Measurements from ENCODE around the gene LMO3. TPM values are rescaled to one million over a fixed set of nuclear protein-coding genes. Genes with fewer than 3 reads are reported as not detected.
A peak's percentile ranks its signal among the peaks of the same experiment; 100 is the strongest.

Gene LMO3
- total RNA-seq (2022) (not detected in 2 replicates), Bru-seq, nascent RNA (percentile 7 among the genes with signal in this experiment), BruChase-seq, experiment 1, labeled RNA remaining after a 6-hour chase (not detected), BruChase-seq, experiment 2, labeled RNA remaining after a 2-hour chase (percentile 3 among the genes with signal in this experiment)
- long read RNA-seq: 0 reads

- intact Hi-C loops (cut with micrococcal nuclease): loop anchor here (5.0 kb wide), 1 partner anchor 259 kb away; the partner anchor contains the start of gene MGST1
- peaks cover 10% of the 10 kb centered on the region for H3K4me1 Mint-ChIP-seq (ENCODE audit: insufficient read depth, unreplicated experiment)
- H3K36me3 Mint-ChIP-seq (ENCODE audit: insufficient read depth, unreplicated experiment): no peaks in the 10 kb centered on the region
- no peak for DNase-seq (ENCODE audit: unreplicated experiment)
- H3K27me3 Mint-ChIP-seq (ENCODE audit: insufficient read depth, unreplicated experiment): no peaks in the 10 kb centered on the region
- no peaks in the 10 kb centered on the region for H3K9me3 Mint-ChIP-seq (ENCODE audit: unreplicated experiment)
- BruUV-seq (replicated peaks): no TSS peak
- no peak for TF ChIP-seq CTCF (IDR thresholded peaks at IDR 0.05; ENCODE audit: unreplicated experiment)
- CTCF ChIA-PET: interaction anchor here (0.7 kb wide), 1 partner anchor 153 kb away, joined by 3 read pairs; no protein-coding TSS in a partner anchor
- POLR2A ChIA-PET: no interaction called here
- peak within 1 kb of the TSS; percentile 71 for H3K4me3 Mint-ChIP-seq (ENCODE audit: unreplicated experiment)
- no peak within 1 kb of the TSS for H3K27ac Mint-ChIP-seq (ENCODE audit: low read depth, unreplicated experiment)
Measured at GRCh38 chr12:16606117-16606200, at the start of gene LMO3. Gene LMO3 (minus strand): TSS chr12:16606162. CDS start chr12:16600860, 5,302 bp downstream.

- Mint-ChIP-seq H3K9me3 (ENCODE audit: unreplicated experiment) (no peaks in the 10 kb centered on the region), H3K4me1 (ENCODE audit: insufficient read depth, unreplicated experiment) (peaks cover under 1% of the 10 kb centered on the region), H3K27ac (ENCODE audit: low read depth, unreplicated experiment) (no peak overlapping the region), H3K36me3 (ENCODE audit: insufficient read depth, unreplicated experiment) (no peaks in the 10 kb centered on the region), H3K4me3 (ENCODE audit: unreplicated experiment) (no peak overlapping the region), H3K27me3 (ENCODE audit: insufficient read depth, unreplicated experiment) (no peaks in the 10 kb centered on the region)
- no TSS peak for BruUV-seq (replicated peaks)
- POLR2A ChIA-PET: no interaction called here
- CTCF ChIA-PET: no interaction called here
- no peak for DNase-seq (ENCODE audit: unreplicated experiment)
- no peak for TF ChIP-seq CTCF (IDR thresholded peaks at IDR 0.05; ENCODE audit: unreplicated experiment)
- intact Hi-C loops (cut with micrococcal nuclease): no loop called here
Measured at GRCh38 chr12:16636435-16637055, 30.6 kb upstream of the LMO3 start.

- H3K9me3 Mint-ChIP-seq (ENCODE audit: unreplicated experiment): no peaks in the 10 kb centered on the region
- no peaks in the 10 kb centered on the region for H3K4me1 Mint-ChIP-seq (ENCODE audit: insufficient read depth, unreplicated experiment)
- ChIA-PET CTCF (no interaction called here), POLR2A (no interaction called here)
- H3K36me3 Mint-ChIP-seq (ENCODE audit: insufficient read depth, unreplicated experiment): no peaks in the 10 kb centered on the region
- no peak for TF ChIP-seq CTCF (IDR thresholded peaks at IDR 0.05; ENCODE audit: unreplicated experiment)
- H3K27ac Mint-ChIP-seq (ENCODE audit: low read depth, unreplicated experiment): no peak overlapping the region
- no peak overlapping the region for H3K4me3 Mint-ChIP-seq (ENCODE audit: unreplicated experiment)
- H3K27me3 Mint-ChIP-seq (ENCODE audit: insufficient read depth, unreplicated experiment): no peaks in the 10 kb centered on the region
- BruUV-seq (replicated peaks): no TSS peak
- intact Hi-C loops (cut with micrococcal nuclease): no loop called here
- no peak for DNase-seq (ENCODE audit: unreplicated experiment)
Measured at GRCh38 chr12:16634786-16635185, 28.8 kb upstream of the LMO3 start.

- intact Hi-C loops (cut with micrococcal nuclease): no loop called here
- no peak for DNase-seq (ENCODE audit: unreplicated experiment)
- Mint-ChIP-seq H3K4me1 (ENCODE audit: insufficient read depth, unreplicated experiment) (no peaks in the 10 kb centered on the region), H3K27ac (ENCODE audit: low read depth, unreplicated experiment) (no peak overlapping the region), H3K4me3 (ENCODE audit: unreplicated experiment) (no peak overlapping the region), H3K9me3 (ENCODE audit: unreplicated experiment) (no peaks in the 10 kb centered on the region), H3K36me3 (ENCODE audit: insufficient read depth, unreplicated experiment) (no peaks in the 10 kb centered on the region), H3K27me3 (ENCODE audit: insufficient read depth, unreplicated experiment) (no peaks in the 10 kb centered on the region)
- BruUV-seq (replicated peaks): no TSS peak
- CTCF ChIA-PET: no interaction called here
- POLR2A ChIA-PET: interaction anchor here (0.6 to 0.7 kb wide), 2 partner anchors 238 to 268 kb away, joined by 3 to 4 read pairs; no protein-coding TSS in a partner anchor
- no peak for TF ChIP-seq CTCF (IDR thresholded peaks at IDR 0.05; ENCODE audit: unreplicated experiment)
Measured at GRCh38 chr12:16626991-16627390, 21.0 kb upstream of the LMO3 start.
